Naive thymus-derived CD8-positive, alpha-beta T cell (primary cell): ENCODE measurements around the gene GRM4. TPM values are rescaled to one million over a fixed set of nuclear protein-coding genes. Genes with fewer than 3 reads are reported as not detected.

Experiments used
- ATAC-seq, 2 donors: fragments of 150-1000 bp; cut with Tn5 transposase in 1 of 2; sonication (Bioruptor Pico), chemical (Tn5 transposase) in 1 of 2; 1 replicate in 1 of 2; 2 replicates in 1 of 2; pipeline ENCODE4 v1.10.0; 2021; ENCODE audit warnings: mild to moderate bottlenecking in 2 of 2, moderate library complexity in 2 of 2
- POLR2A ChIA-PET: fragments of 350-600 bp; sonication (Branson Sonifier 250); formaldehyde crosslinking; loops from one replicate; lab custom pipeline; 2021; ENCODE audit warnings: antibody characterized with exemption; lab: Charles Lee
- DNase-seq, 10 donors: peaks; one replicate each; pipeline versions ENCODE4 v3.0.0 to v3.0.0-alpha.2; 2020 to 2022
- H3K27ac Mint-ChIP-seq, 10 donors: one replicate each; pipeline ENCODE4 v1.8.0; 2020 to 2022; ENCODE audit warnings: mild to moderate bottlenecking in 10 of 10, mixed read lengths in 10 of 10, moderate library complexity in 4 of 10, inconsistent platforms in 1 of 10
- H3K27me3 Mint-ChIP-seq, 5 donors: one replicate each; pipeline ENCODE4 v1.8.0; 2021 to 2022; ENCODE audit warnings: mixed read lengths in 5 of 5
- H3K36me3 Mint-ChIP-seq, 3 donors: one replicate each; pipeline ENCODE4 v1.8.0; 2020 to 2022; ENCODE audit warnings: mixed read lengths in 3 of 3, mild to moderate bottlenecking in 2 of 3, inconsistent platforms in 1 of 3
- H3K4me1 Mint-ChIP-seq, 4 donors: one replicate each; pipeline ENCODE4 v1.8.0; 2021 to 2022; ENCODE audit warnings: mixed read lengths in 4 of 4
- H3K4me3 Mint-ChIP-seq, 10 donors: one replicate each; pipeline ENCODE4 v1.8.0; 2020 to 2022; ENCODE audit warnings: mild to moderate bottlenecking in 10 of 10, mixed read lengths in 10 of 10, moderate library complexity in 6 of 10, inconsistent platforms in 1 of 10
- H3K9me3 Mint-ChIP-seq, 9 donors: one replicate each; pipeline ENCODE4 v1.8.0; 2020 to 2022; ENCODE audit warnings: mixed read lengths in 9 of 9, mild to moderate bottlenecking in 3 of 9, inconsistent platforms in 1 of 9, moderate library complexity in 1 of 9
- polyA plus RNA-seq, 3 donors: library from polyadenylated mRNA; unstranded; fragments of 300-500 nt; fragmentation: Illumina TruSeq; gene quantifications; one replicate each; pipeline ENCODE4 v1.2.3, GENCODE V29; 2021
- total RNA-seq, 8 experiments: library from RNA in 2 of 8; stranded (reverse) in 2 of 8; gene quantifications; one replicate each; pipeline ENCODE4 v1.2.3 and lab custom pipeline; 2021 to 2026

GRM4 gene
- total and polyA plus RNA-seq, 5 experiments from 2014 or later: not detected

DNA sequence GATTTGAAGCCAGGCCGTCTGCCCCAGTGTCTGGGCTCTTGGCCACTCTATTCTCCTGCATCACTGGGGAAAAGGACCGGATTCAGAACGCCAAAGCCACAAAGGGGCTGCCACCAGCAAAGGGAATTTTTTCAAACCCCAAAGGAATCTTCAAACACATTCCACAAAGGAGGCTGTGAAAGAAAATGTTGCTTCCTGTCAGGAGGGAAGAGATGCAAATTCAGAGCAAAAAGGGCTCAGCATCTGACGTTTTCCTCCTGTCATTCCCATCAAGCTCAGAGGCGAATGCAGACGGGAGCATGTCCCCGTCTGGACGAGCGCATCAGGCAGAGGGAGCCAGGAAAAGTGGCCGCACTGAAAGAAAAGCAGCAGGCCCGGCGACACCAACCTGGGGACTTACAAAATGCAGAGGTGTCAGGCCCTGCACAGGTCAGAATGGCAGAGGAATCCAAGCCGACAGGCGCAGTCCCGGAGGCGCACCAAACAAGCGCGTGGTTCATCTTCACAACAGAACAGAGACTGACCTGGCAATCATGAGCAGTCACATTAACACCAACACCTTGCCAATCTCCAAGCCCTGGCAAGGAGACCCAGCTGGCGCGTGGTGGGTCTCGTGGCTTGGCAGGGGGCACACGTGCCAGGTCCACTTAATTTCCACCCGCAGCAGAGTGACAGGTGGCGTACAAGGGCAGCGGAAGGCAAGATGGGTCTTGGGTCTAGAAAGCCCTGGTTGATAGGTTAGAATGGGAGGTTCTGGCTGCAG, 62.8 kb downstream of the GRM4 start:
- Mint-ChIP-seq H3K27ac (no peak overlapping the region), H3K36me3 (no peaks in the 10 kb centered on the region), H3K9me3 (no peaks in the 10 kb centered on the region), H3K4me1 (peaks cover 0 to 3% (median 0%) of the 10 kb centered on the region in 4 donors), H3K27me3 (peaks cover 0 to 11% (median 4%) of the 10 kb centered on the region in 5 donors), H3K4me3 (no peak overlapping the region)
- DNase-seq (no peak), ATAC-seq (no peak)
- POLR2A ChIA-PET: no interaction called here

DNA sequence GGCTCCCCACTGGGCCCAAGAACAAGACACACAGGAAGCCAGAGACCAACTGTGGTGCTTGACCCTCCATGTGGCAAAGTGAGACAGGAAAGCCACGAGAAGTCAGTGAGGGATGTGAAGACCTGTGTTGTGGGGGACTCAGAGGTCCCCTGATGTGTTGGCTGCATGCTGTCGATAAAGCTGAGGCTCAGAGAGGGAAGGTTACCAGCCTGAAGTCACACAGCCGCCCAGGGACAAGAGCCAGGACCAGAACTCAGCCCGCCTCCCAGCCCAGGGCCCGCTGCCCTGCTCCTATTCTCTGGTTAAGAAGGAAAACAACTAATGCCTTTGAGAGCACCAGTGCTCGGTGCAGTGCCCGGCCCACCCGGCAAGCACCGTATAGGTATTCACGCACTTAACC, 63.5 kb downstream of the GRM4 start:
- no peak overlapping the region for H3K4me3 Mint-ChIP-seq
- DNase-seq: no peak
- POLR2A ChIA-PET: no interaction called here
- H3K27me3 Mint-ChIP-seq: peaks cover 0 to 11% (median 4%) of the 10 kb centered on the region in 5 donors
- ATAC-seq: no peak
- H3K36me3 Mint-ChIP-seq: no peaks in the 10 kb centered on the region
- no peak overlapping the region for H3K27ac Mint-ChIP-seq
- no peaks in the 10 kb centered on the region for H3K9me3 Mint-ChIP-seq
- peaks cover 0 to 3% (median 0%) of the 10 kb centered on the region in 4 donors for H3K4me1 Mint-ChIP-seq

GRCh38 chr6:34080357-34080756, 65.5 kb downstream of the GRM4 start:
- ATAC-seq: no peak
- H3K27me3 Mint-ChIP-seq: peaks cover under 1 to 11% (median 4%) of the 10 kb centered on the region in 5 donors

GRCh38 chr6:34079899-34080298, 66.0 kb downstream of the GRM4 start:
- Mint-ChIP-seq H3K27me3 (peaks cover 2 to 11% (median 6%) of the 10 kb centered on the region in 5 donors), H3K4me3 (no peak overlapping the region), H3K4me1 (peaks cover 0 to 3% (median 0%) of the 10 kb centered on the region in 4 donors), H3K36me3 (no peaks in the 10 kb centered on the region), H3K9me3 (no peaks in the 10 kb centered on the region), H3K27ac (no peak overlapping the region)
- ATAC-seq (no peak), DNase-seq (no peak)
- POLR2A ChIA-PET: interaction anchor here (0.5 kb wide), 1 partner anchor 679 kb away, joined by 4 read pairs; no protein-coding TSS in a partner anchor

More at GRCh38 chr6:34080357-34080756, 65.5 kb downstream of the GRM4 start:
- Mint-ChIP-seq H3K9me3 (no peaks in the 10 kb centered on the region), H3K4me3 (no peak overlapping the region), H3K4me1 (peaks cover 0 to 3% (median 0%) of the 10 kb centered on the region in 4 donors), H3K27ac (no peak overlapping the region), H3K36me3 (no peaks in the 10 kb centered on the region)
- POLR2A ChIA-PET: no interaction called here
- DNase-seq: no peak

DNA sequence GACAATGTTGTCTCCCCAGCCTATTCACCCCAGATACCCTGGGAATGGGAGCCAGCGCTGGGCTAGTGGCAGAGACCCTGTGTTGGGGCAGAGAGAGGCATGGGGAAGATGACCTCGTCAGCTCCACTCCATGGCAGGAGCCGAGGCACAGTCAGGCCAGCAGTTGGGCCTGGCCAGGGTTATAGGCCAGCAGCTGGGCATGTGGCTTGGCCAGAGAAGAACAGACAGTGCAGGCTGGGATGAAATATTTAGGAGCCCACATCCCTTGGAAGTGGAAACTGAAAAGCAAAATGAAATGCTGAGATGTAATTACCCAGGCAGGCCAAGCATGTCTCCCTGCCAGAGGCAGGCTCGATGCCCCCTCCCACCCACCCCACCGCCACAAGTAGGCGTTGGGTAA, 70.0 kb downstream of the GRM4 start:
- Mint-ChIP-seq H3K4me1 (peaks cover 0 to 1% (median 0%) of the 10 kb centered on the region in 4 donors), H3K9me3 (no peaks in the 10 kb centered on the region), H3K27ac (no peak overlapping the region), H3K4me3 (no peak overlapping the region), H3K36me3 (no peaks in the 10 kb centered on the region), H3K27me3 (peaks cover 2 to 6% (median 3%) of the 10 kb centered on the region in 5 donors)
- ATAC-seq (no peak), DNase-seq (no peak)
- POLR2A ChIA-PET: no interaction called here

DNA sequence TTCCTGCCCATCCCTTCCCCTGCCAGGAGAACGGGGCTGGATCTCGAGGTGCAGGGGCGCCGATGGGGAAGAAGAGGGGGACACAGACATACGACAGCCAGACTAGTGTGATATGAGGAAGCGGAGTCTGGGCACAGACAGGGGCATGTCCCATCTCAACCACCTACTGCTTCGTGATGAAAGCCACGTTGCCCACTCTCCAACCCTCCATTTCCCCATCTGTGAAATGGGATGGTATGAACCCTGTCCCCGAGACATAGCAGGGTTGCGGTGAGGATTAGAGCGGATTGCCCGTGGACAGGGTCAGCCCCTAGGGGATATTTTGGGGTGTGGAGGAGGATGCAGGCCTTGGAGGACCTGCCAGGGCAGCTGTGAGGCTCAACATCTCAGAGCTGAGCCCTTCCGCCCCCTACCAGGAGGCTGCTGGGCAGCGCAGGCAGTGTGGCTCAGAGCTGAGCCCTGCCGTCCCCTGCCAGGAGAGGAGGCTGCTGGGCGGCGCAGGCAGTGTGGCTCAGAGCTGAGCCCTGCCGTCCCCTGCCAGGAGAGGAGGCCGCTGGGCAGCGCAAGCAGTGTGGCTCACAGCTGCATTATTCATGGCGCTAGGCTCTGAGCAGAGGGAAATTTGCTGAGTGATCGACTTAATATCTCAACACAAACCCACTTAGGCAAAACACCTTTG, 71.7 kb downstream of the GRM4 start:
- Mint-ChIP-seq H3K9me3 (no peaks in the 10 kb centered on the region), H3K27ac (no peak overlapping the region), H3K4me1 (peaks cover 0 to 1% (median 0%) of the 10 kb centered on the region in 4 donors), H3K27me3 (peaks cover 0 to 4% (median 3%) of the 10 kb centered on the region in 5 donors), H3K4me3 (no peak overlapping the region), H3K36me3 (no peaks in the 10 kb centered on the region)
- no peak for DNase-seq
- POLR2A ChIA-PET: no interaction called here
- no peak for ATAC-seq

GRCh38 chr6:34073540-34073939, 72.3 kb downstream of the GRM4 start:
- POLR2A ChIA-PET: no interaction called here
- no peak for ATAC-seq

DNA sequence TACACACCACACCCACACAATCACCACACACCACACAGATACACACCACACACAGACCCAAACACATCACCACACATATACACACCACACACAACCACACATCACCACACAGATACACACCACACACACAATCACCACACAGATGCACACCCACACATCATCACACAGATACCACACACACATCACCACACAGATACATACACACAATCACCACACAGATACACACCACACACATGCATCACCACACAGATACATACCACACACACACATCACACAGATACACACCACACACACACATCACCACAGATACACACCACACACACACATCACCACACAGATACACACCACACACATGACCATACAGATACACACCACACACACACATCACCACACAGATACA, 73.2 kb downstream of the GRM4 start:
- POLR2A ChIA-PET: no interaction called here

More at GRCh38 chr6:34073540-34073939, 72.3 kb downstream of the GRM4 start:
- DNase-seq: no peak
- Mint-ChIP-seq H3K4me1 (no peaks in the 10 kb centered on the region), H3K27ac (no peak overlapping the region), H3K36me3 (no peaks in the 10 kb centered on the region), H3K4me3 (no peak overlapping the region), H3K27me3 (peaks cover 0 to 4% (median 3%) of the 10 kb centered on the region in 5 donors), H3K9me3 (no peaks in the 10 kb centered on the region)

DNA sequence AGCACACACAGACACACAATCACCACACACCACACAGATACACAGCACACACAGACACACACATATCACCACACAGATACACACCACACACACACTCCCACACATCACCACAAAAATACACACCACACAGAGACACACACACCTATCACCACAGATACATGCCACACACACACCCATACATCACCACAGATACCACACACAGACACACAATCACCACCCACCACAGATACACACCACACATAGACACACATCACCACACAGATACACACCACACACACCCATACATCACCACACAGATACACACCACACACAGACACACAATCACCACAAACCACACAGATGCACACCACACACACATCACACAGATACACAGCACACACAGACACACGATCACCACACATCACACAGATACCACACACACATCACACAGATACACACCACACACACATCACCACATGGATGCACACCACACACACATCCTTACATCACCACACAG, 74.0 kb downstream of the GRM4 start:
- Mint-ChIP-seq H3K9me3 (no peaks in the 10 kb centered on the region), H3K27ac (no peak overlapping the region), H3K4me1 (no peaks in the 10 kb centered on the region), H3K27me3 (peaks cover 0 to 8% (median 0%) of the 10 kb centered on the region in 5 donors), H3K36me3 (no peaks in the 10 kb centered on the region), H3K4me3 (no peak overlapping the region)
- ATAC-seq (no peak), DNase-seq (no peak)
- POLR2A ChIA-PET: no interaction called here

More for the DNA sequence above, 73.2 kb downstream of the GRM4 start:
- DNase-seq (no peak), ATAC-seq (no peak)
- Mint-ChIP-seq H3K4me3 (no peak overlapping the region), H3K27ac (no peak overlapping the region), H3K4me1 (no peaks in the 10 kb centered on the region), H3K27me3 (peaks cover 0 to 3% (median 0%) of the 10 kb centered on the region in 5 donors), H3K9me3 (no peaks in the 10 kb centered on the region), H3K36me3 (no peaks in the 10 kb centered on the region)

DNA sequence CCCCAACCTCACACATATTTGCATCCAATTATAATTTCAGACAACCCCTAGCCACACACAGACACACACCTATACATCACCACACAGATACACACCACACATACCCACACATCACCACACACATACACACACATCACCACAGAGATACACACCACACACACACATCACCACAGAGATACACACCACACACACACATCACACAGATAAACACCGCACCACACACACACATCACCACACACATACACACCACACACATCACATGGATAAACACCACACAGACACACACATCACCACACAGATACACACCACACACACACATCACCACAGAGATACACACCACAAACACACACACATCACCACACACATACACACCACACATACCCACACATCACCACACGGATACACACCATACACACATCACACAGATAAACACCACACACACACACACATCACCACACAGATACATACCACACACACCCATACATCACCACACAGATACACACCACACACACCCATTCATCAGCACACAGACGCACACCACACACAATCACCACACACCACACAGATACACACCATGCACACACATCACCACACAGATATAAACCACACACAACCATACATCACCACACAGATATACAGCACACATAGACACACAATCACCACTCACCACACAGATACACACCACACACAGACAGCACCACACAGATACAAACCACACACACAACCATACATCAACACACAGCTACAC, 74.6 kb downstream of the GRM4 start:
- peaks cover 0 to 8% (median 0%) of the 10 kb centered on the region in 5 donors for H3K27me3 Mint-ChIP-seq
- DNase-seq (no peak), ATAC-seq (no peak)
- no peaks in the 10 kb centered on the region for H3K4me1 Mint-ChIP-seq
- H3K4me3 Mint-ChIP-seq: no peak overlapping the region
- no peaks in the 10 kb centered on the region for H3K9me3 Mint-ChIP-seq
- POLR2A ChIA-PET: no interaction called here
- no peaks in the 10 kb centered on the region for H3K36me3 Mint-ChIP-seq
- H3K27ac Mint-ChIP-seq: no peak overlapping the region

- no peak for DNase-seq
- no peak overlapping the region for H3K4me3 Mint-ChIP-seq
- H3K36me3 Mint-ChIP-seq: no peaks in the 10 kb centered on the region
- H3K27ac Mint-ChIP-seq: no peak overlapping the region
- no peaks in the 10 kb centered on the region for H3K9me3 Mint-ChIP-seq
- POLR2A ChIA-PET: interaction anchor here (0.5 kb wide), 1 partner anchor 798 kb away, joined by 4 read pairs; no protein-coding TSS in a partner anchor
- H3K27me3 Mint-ChIP-seq: peaks cover 0 to 8% (median 2%) of the 10 kb centered on the region in 5 donors
- no peaks in the 10 kb centered on the region for H3K4me1 Mint-ChIP-seq
- no peak for ATAC-seq
Measured at GRCh38 chr6:34070315-34071135, 75.4 kb downstream of the GRM4 start.
